ENCODE data around the gene CCR5AS.

Gene CCR5AS

GRCh38 chr3:46383211-46383950 lies 23.5 kb downstream of the CCR5AS start:
- H3K4me3 ChIP-seq (ENCODE audit: low read depth, low read length) = no peak overlapping the region
- no peak for TF ChIP-seq CTCF (IDR thresholded peaks at IDR 0.05; ENCODE audit: borderline replicate concordance, insufficient read depth, low read depth, low read length)

DNA sequence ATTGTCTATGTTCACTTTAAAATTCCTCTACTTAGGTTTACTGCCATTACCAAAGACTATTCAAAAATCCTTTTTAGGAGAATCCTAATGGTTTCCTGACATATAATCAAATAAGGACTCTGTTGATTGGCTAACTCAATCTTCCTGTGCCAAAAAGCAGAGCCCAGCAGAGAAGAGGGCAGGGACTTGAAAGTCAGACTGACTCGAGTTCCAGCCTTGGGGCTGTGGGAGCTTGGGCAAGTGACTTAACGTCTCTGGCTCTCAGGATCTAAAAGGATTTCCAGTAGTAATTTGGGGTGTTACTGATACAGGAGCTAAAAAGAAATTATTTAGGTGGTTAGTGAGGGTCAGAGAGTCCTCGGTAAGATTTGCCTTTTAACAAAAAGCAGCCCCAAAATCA lies 25.2 kb downstream of the CCR5AS start:
- no peak overlapping the region for H3K4me3 ChIP-seq (ENCODE audit: low read depth, low read length)
- no peak for TF ChIP-seq CTCF (IDR thresholded peaks at IDR 0.05; ENCODE audit: borderline replicate concordance, insufficient read depth, low read depth, low read length)

GRCh38 chr3:46380471-46381221 lies 26.2 kb downstream of the CCR5AS start:
- no peak for TF ChIP-seq CTCF (IDR thresholded peaks at IDR 0.05; ENCODE audit: borderline replicate concordance, insufficient read depth, low read depth, low read length)
- H3K4me3 ChIP-seq (ENCODE audit: low read depth, low read length) = no peak overlapping the region

DNA sequence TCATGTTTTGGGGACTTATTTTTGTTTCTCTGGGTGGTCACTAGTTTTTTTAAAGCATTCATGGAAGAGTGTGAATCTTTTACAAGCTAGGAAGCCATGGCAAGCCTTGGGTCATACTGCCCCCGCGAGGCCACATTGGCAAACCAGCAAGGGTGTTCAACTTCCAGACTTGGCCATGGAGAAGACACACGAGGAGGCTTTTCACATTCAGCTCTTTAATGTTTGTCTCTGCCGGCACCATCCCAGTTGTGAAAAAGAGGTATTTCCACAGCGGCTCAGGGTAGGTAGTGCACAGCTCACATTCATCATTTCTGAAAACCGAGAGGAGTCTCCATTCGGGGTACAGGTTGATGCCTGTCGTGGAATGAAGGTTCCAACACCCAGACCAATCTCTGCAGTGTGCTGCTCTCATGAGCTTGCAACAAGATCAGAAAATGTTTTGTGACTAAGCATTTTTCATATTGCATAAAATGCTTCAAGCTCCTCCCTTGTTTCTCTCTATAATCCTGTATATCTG lies 28.4 kb downstream of the CCR5AS start:
- H3K4me3 ChIP-seq (ENCODE audit: low read depth, low read length) = no peak overlapping the region
- peak; percentile 82 for TF ChIP-seq CTCF (IDR thresholded peaks at IDR 0.05; ENCODE audit: borderline replicate concordance, insufficient read depth, low read depth, low read length)

- H3K4me3 ChIP-seq (ENCODE audit: low read depth, low read length) = no peak overlapping the region
- TF ChIP-seq CTCF (IDR thresholded peaks at IDR 0.05; ENCODE audit: borderline replicate concordance, insufficient read depth, low read depth, low read length) = no peak
Observed at GRCh38 chr3:46375814-46376213, 31.1 kb downstream of the CCR5AS start.

DNA sequence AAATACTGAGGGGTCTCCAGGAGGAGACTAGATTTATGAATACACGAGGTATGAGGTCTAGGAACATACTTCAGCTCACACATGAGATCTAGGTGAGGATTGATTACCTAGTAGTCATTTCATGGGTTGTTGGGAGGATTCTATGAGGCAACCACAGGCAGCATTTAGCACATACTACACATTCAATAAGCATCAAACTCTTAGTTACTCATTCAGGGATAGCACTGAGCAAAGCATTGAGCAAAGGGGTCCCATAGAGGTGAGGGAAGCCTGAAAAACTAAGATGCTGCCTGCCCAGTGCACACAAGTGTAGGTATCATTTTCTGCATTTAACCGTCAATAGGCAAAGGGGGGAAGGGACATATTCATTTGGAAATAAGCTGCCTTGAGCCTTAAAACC lies 31.6 kb downstream of the CCR5AS start:
- no peak for TF ChIP-seq CTCF (IDR thresholded peaks at IDR 0.05; ENCODE audit: borderline replicate concordance, insufficient read depth, low read depth, low read length)
- no peak overlapping the region for H3K4me3 ChIP-seq (ENCODE audit: low read depth, low read length)
